Kidney (tissue), 14 donors: ENCODE measurements around the gene TRAPPC2B. TPM values are rescaled to one million over a fixed set of nuclear protein-coding genes. Genes with fewer than 3 reads are reported as not detected.
A peak's percentile ranks its signal among the peaks of the same experiment; 100 is the strongest.

Source experiments
- DNase-seq, 5 donors: peaks; one replicate each; pipeline ENCODE4 v3.0.0-alpha.2; 2013 to 2020
- FAIRE-seq: peaks from 2 replicates; lab custom pipeline; 2012; peaks lifted over from hg19 to GRCh38; lab: Jason Lieb, UNC
- H3K27ac ChIP-seq, 2 donors: one replicate each; pipeline ENCODE4 v1.7.0; 2013; ENCODE audit warnings: low read depth in 2 of 2, low read length in 2 of 2, inconsistent platforms in 1 of 2
- H3K27me3 ChIP-seq: one replicate; pipeline ENCODE4 v1.7.1; 2013; ENCODE audit warnings: low read length, inconsistent platforms; ENCODE audit not compliant: control insufficient read depth, insufficient read depth
- H3K36me3 ChIP-seq, 3 donors: one replicate each; pipeline versions ENCODE4 v1.7.0 to v1.7.1; 2013; ENCODE audit warnings: low read length in 3 of 3, control low read depth in 1 of 3, inconsistent platforms in 1 of 3; ENCODE audit not compliant: insufficient read depth in 3 of 3, control insufficient read depth in 2 of 3
- H3K4me1 ChIP-seq, 3 donors: one replicate each; pipeline versions ENCODE4 v1.7.0 to v1.7.1; 2013; ENCODE audit warnings: low read length in 3 of 3, inconsistent platforms in 1 of 3, low read depth in 1 of 3; ENCODE audit not compliant: control insufficient read depth in 2 of 3, insufficient read depth in 2 of 3
- H3K4me3 ChIP-seq, 3 donors: one replicate each; pipeline versions ENCODE4 v1.7.0 to v1.8.1; 2013; ENCODE audit warnings: low read length in 3 of 3, control low read depth in 1 of 3, inconsistent platforms in 1 of 3
- H3K9ac ChIP-seq, 3 donors: one replicate each; pipeline versions ENCODE4 v1.7.0 to v1.7.1; 2013; ENCODE audit warnings: low read length in 3 of 3, control low read depth in 1 of 3, inconsistent platforms in 1 of 3
- H3K9me3 ChIP-seq, 3 donors: one replicate each; pipeline versions ENCODE4 v1.7.0 to v1.7.1; 2013; ENCODE audit warnings: low read length in 3 of 3, control low read depth in 1 of 3, inconsistent platforms in 1 of 3; ENCODE audit not compliant: control insufficient read depth in 2 of 3, insufficient read depth in 1 of 3
- CTCF ChIP-seq: IDR thresholded peaks from 3 replicates; pipeline ENCODE4 v1.5.1; 2012; ENCODE audit warnings: mild to moderate bottlenecking, moderate library complexity, borderline replicate concordance; ENCODE audit not compliant: insufficient read depth; ENCODE audit errors: extremely low read depth
- intact Hi-C: fragments of 100-400 bp; cut with DNase I; formaldehyde crosslinking; loops from one replicate; pipeline ENCODE4 v1.11.1; 2022
- polyA plus RNA-seq: library from polyadenylated mRNA; stranded (reverse); fragments of 350-450 nt; fragmentation: Illumina TruSeq; extraction: RNeasy Lipid Tissue Mini Kit (QIAGEN cat#74804); gene quantifications from one replicate; pipeline ENCODE4 v1.2.3, GENCODE V29; 2014; ENCODE audit warnings: low read depth, low replicate concordance; ENCODE audit not compliant: insufficient read depth
- total RNA-seq: library from RNA; stranded (reverse); fragmentation: NEBNext Ultra II Directional; extraction: Animal tissue kit (Norgen Biotek cat#: 25700); gene quantifications from one replicate; pipeline ENCODE4 v1.2.1, GENCODE V29; 2021
- donor health status: control.
- donor health status: control.
- donor health status: control.
- donor health status: control.
- donor health status: control.
- donor health status: DM: yes; HTN: yes; CAD: no.
- donor health status: Normal renal cell carcinoma (clear cell type).

TRAPPC2B gene
- total and polyA plus RNA-seq, 2 donors from 2014 or later = 9.4 to 22.0 TPM

DNA sequence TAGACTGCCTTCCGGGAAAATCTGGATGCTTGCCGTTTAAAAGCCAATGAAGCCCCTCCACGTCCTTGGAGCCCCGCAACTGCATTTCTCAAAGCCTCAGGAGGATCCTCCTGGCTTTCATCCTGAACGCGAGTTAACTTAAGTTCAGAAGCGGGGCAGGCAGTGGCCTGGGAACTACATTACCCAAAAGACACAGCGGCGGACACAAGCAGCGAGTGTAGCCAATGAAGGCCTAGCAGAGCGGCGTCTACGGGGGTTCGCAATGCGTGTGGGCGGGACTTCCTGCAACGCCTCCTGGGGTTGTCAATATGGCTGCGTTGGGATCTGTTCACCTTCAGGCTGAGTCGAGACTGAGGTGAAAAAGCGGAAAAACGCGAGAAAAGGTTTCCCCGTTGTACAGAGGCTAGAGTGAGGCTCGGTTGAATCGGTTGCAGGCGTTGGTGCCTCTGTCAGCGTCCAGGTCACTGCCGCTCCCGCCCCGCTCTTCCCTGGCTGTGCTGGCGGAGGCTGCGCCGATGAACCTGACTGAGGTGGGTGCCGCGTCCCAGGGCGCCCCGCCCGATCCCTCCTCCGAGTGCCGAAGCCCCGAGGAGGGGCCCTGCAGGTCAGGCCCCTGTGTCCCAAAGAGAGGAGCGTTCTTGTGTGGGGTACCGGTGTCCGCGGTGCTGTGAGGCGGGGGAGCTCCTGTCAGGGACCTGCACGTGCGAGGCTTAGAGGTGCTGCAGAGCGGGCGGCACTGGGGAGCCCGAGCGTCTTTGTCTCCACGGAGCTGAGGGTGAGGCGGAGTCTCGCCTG, 47.7 kb downstream of the TRAPPC2B start, which contains the start of gene ZNF17:
ZNF17 (plus strand) TSS at position 285 of the 795 bp plus-strand sequence. CDS start 2,455 bp downstream, outside the sequence.
- no peaks in the 10 kb centered on the region for H3K9me3 ChIP-seq
- H3K9ac ChIP-seq = peak within 1 kb of the TSS; percentile 79 to 97 (median 83)
- intact Hi-C loops = no loop called here
- H3K4me1 ChIP-seq = peaks cover 0 to 11% (median 4%) of the 10 kb centered on the region in 3 donors
- DNase-seq (peak; percentile 94 to 98 (median 97)), FAIRE-seq (peak; percentile 82)
- TF ChIP-seq CTCF = no peak
- peak within 1 kb of the TSS; percentile 93 to 99 (median 99) for H3K4me3 ChIP-seq
- peaks cover 1 to 13% (median 9%) of the 10 kb centered on the region in 3 donors for H3K36me3 ChIP-seq
- H3K27me3 ChIP-seq = no peaks in the 10 kb centered on the region
- no peak within 1 kb of the TSS for H3K27ac ChIP-seq

Other genes starting within 250 kb of the TRAPPC2B start
- not detected for gene USP29, start 243.6 kb upstream of the TRAPPC2B start, total RNA-seq
- gene USP29, start 243.6 kb upstream of the TRAPPC2B start, polyA plus RNA-seq = not detected
- not detected for gene ZIM3, start 218.3 kb upstream of the TRAPPC2B start, total RNA-seq
- not detected for gene ZIM3, start 218.3 kb upstream of the TRAPPC2B start, polyA plus RNA-seq
- gene DUXA, start 196.1 kb upstream of the TRAPPC2B start, total RNA-seq = not detected
- not detected for gene DUXA, start 196.1 kb upstream of the TRAPPC2B start, polyA plus RNA-seq
- 52.3 TPM for gene ZNF264, start 172.1 kb upstream of the TRAPPC2B start, total RNA-seq
- 4.0 TPM for gene ZNF264, start 172.1 kb upstream of the TRAPPC2B start, polyA plus RNA-seq
- gene AURKC, start 132.5 kb upstream of the TRAPPC2B start, total RNA-seq = 1.0 TPM
- 0.92 TPM for gene AURKC, start 132.5 kb upstream of the TRAPPC2B start, polyA plus RNA-seq
- gene ZNF805, start 122.9 kb upstream of the TRAPPC2B start, total RNA-seq = 17.3 TPM
- gene ZNF805, start 122.9 kb upstream of the TRAPPC2B start, polyA plus RNA-seq = 0.82 TPM
- gene ZNF460, start 83.1 kb upstream of the TRAPPC2B start, total RNA-seq = 81.3 TPM
- gene ZNF460, start 83.1 kb upstream of the TRAPPC2B start, polyA plus RNA-seq = 0.62 TPM
- 10.2 TPM for gene ZNF543, start 43.1 kb upstream of the TRAPPC2B start, total RNA-seq
- 1.3 TPM for gene ZNF543, start 43.1 kb upstream of the TRAPPC2B start, polyA plus RNA-seq
- gene ZNF304, start 12.3 kb upstream of the TRAPPC2B start, total RNA-seq = 13.8 TPM
- 3.3 TPM for gene ZNF304, start 12.3 kb upstream of the TRAPPC2B start, polyA plus RNA-seq
- 4.1 TPM for gene ZNF547, start within 50 bp of the TRAPPC2B start, total RNA-seq
- 1.3 TPM for gene ZNF547, start within 50 bp of the TRAPPC2B start, polyA plus RNA-seq
- 26.1 TPM for gene ZNF548, start 26.3 kb downstream of the TRAPPC2B start, total RNA-seq
- gene ZNF548, start 26.3 kb downstream of the TRAPPC2B start, polyA plus RNA-seq = 4.7 TPM
- gene ZNF17, start 47.6 kb downstream of the TRAPPC2B start, total RNA-seq = 17.7 TPM
- 3.6 TPM for gene ZNF17, start 47.6 kb downstream of the TRAPPC2B start, polyA plus RNA-seq
- gene ZNF749, start 71.8 kb downstream of the TRAPPC2B start, total RNA-seq = 14.2 TPM
- 9.9 TPM for gene ZNF749, start 71.8 kb downstream of the TRAPPC2B start, polyA plus RNA-seq
- 1.7 TPM for gene VN1R1, start 93.6 kb downstream of the TRAPPC2B start, total RNA-seq
- gene VN1R1, start 93.6 kb downstream of the TRAPPC2B start, polyA plus RNA-seq = 0.41 TPM
- 20.0 TPM for gene ZNF772, start 114.0 kb downstream of the TRAPPC2B start, total RNA-seq
- 3.1 TPM for gene ZNF772, start 114.0 kb downstream of the TRAPPC2B start, polyA plus RNA-seq
- 15.4 TPM for gene ZNF419, start 124.2 kb downstream of the TRAPPC2B start, total RNA-seq
- 5.7 TPM for gene ZNF419, start 124.2 kb downstream of the TRAPPC2B start, polyA plus RNA-seq
- 12.1 TPM for gene ZNF773, start 136.4 kb downstream of the TRAPPC2B start, total RNA-seq
- 3.4 TPM for gene ZNF773, start 136.4 kb downstream of the TRAPPC2B start, polyA plus RNA-seq
- 8.7 TPM for gene ZNF549, start 163.8 kb downstream of the TRAPPC2B start, total RNA-seq
- 2.4 TPM for gene ZNF549, start 163.8 kb downstream of the TRAPPC2B start, polyA plus RNA-seq
- gene ZNF550, start 196.3 kb downstream of the TRAPPC2B start, total RNA-seq = 15.1 TPM
- 2.5 TPM for gene ZNF550, start 196.3 kb downstream of the TRAPPC2B start, polyA plus RNA-seq
- gene ZNF416, start 215.4 kb downstream of the TRAPPC2B start, total RNA-seq = 8.0 TPM
- gene ZNF416, start 215.4 kb downstream of the TRAPPC2B start, polyA plus RNA-seq = 3.5 TPM
- gene ZIK1, start 220.6 kb downstream of the TRAPPC2B start, total RNA-seq = 9.3 TPM
- gene ZIK1, start 220.6 kb downstream of the TRAPPC2B start, polyA plus RNA-seq = 3.1 TPM
- 3.5 TPM for gene ZNF530, start 236.3 kb downstream of the TRAPPC2B start, total RNA-seq
- 1.1 TPM for gene ZNF530, start 236.3 kb downstream of the TRAPPC2B start, polyA plus RNA-seq